Gastrocnemius medialis (tissue), 4 donors: ENCODE measurements around the gene SPINK8.

Experiments used
- POLR2A ChIP-seq, 2 donors: fragments of 450-650 bp; IDR thresholded peaks; one replicate each; pipeline ENCODE4 v1.6.1; 2017; ENCODE audit warnings: antibody characterized with exemption in 2 of 2, mild to moderate bottlenecking in 2 of 2, moderate library complexity in 2 of 2
- TF ChIP-seq, protein P1 (sequence below), 5 experiments: fragments of 450-650 bp in 3 of 5; fragments of 200-600 bp in 2 of 5; sonication (generic) in 2 of 5; IDR thresholded peaks in 4 of 5; conservative IDR thresholded peaks in 1 of 5; 1 replicate in 4 of 5; 2 replicates in 1 of 5; pipeline ENCODE4 v1.5.1; 2016 to 2019; ENCODE audit warnings: antibody characterized with exemption in 5 of 5, mild to moderate bottlenecking in 3 of 5, moderate library complexity in 3 of 5

DNA sequence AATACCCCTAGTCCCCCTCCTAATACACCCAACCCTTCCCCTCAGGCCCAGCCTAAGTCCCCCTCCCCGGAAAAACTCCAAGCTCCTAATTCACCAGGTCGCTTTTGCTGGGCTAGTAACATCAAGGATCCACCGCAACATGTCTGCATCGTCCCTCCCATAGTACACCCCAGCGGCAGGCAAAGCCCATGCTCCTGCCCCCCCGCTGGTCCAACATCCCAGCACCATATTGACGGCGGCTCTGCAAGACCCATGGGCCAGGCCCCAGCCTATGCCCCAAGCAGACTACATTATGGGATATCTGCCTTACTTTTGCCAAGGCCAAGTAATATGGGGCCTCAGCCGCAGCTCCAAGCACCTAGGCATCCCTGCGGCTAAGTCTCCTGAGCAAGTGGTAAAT, 59.0 kb downstream of the SPINK8 start:
- TF ChIP-seq, protein P1, sequence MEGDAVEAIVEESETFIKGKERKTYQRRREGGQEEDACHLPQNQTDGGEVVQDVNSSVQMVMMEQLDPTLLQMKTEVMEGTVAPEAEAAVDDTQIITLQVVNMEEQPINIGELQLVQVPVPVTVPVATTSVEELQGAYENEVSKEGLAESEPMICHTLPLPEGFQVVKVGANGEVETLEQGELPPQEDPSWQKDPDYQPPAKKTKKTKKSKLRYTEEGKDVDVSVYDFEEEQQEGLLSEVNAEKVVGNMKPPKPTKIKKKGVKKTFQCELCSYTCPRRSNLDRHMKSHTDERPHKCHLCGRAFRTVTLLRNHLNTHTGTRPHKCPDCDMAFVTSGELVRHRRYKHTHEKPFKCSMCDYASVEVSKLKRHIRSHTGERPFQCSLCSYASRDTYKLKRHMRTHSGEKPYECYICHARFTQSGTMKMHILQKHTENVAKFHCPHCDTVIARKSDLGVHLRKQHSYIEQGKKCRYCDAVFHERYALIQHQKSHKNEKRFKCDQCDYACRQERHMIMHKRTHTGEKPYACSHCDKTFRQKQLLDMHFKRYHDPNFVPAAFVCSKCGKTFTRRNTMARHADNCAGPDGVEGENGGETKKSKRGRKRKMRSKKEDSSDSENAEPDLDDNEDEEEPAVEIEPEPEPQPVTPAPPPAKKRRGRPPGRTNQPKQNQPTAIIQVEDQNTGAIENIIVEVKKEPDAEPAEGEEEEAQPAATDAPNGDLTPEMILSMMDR (IDR thresholded peaks at IDR 0.05 in 4 of 5, conservative IDR thresholded peaks at IDR 0.05 in 1 of 5), result no peak
- no peak for TF ChIP-seq POLR2A (IDR thresholded peaks at IDR 0.05)
